Jurkat, Clone E6-1 (cell line): ENCODE data around the gene MYZAP.

Experiments used
- DNase-seq: peaks from one replicate; pipeline ENCODE4 v3.0.0-alpha.2; 2011; ENCODE audit warnings: low read depth, low spot score
- H3K4me3 ChIP-seq: 2 replicates; pipeline ENCODE4 v1.5.1; 2011; ENCODE audit warnings: mild to moderate bottlenecking, low read length, control low read depth, moderate library complexity

The MYZAP gene

DNA sequence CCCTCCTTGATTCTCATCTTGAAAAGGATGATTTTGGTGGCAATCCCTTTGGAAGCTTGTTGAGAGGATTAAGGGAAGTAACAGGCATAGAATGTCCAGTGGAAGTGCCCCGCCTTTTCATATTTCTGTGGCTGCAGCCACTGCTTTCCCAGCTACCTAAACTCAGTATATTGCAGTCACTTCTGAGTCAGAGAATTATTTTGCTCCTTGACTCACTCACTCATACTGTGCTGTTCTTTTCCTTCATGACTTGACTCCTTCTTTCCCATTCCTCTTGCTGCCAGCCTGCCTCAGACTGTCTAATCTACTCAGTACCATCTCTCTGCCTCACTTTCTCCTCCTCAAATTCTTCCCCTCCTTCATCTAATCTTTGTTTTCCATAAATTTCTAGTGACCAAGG, 88.3 kb downstream of the MYZAP start:
- DNase-seq: no peak
- H3K4me3 ChIP-seq: no peak overlapping the region

DNA sequence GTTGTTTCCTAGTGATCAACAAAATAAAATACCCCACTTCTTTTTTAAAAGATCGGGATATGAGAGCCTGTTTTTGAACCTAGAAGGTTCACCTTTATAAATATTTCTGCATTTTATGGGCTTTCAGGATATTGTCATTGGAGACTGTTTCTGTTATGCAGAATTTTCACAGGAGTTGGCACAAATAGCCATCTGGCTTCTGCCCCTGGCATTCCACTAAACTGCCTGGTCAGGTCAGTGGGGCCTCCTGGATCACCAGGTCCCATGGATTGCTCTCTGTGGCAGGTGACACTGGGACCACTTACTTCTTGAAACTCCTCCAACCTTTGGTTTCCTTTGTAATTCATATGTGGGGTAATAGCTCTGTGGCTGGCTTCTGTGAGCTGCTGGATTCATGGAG, 89.3 kb downstream of the MYZAP start:
- H3K4me3 ChIP-seq: no peak overlapping the region
- DNase-seq: no peak

DNA sequence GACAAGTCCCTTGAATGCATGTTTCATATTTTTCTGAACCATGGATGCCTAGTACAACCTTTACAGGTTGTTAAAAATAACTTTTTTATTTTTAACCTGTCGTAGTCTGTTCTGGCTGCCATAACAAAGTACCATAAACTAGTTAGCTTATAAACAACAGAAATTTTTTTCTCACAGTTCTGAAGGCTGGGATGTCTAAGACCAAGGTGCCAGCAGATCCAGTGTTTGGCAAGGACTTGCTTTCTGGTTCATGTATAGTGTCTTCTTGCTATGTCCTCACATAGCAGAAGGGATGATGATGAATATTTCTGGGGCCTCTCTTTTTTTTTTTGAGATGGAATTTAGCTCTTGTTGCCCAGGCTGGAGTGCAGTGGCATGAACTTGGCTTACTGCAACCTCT, 91.8 kb downstream of the MYZAP start:
- DNase-seq: no peak
- H3K4me3 ChIP-seq: no peak overlapping the region

DNA sequence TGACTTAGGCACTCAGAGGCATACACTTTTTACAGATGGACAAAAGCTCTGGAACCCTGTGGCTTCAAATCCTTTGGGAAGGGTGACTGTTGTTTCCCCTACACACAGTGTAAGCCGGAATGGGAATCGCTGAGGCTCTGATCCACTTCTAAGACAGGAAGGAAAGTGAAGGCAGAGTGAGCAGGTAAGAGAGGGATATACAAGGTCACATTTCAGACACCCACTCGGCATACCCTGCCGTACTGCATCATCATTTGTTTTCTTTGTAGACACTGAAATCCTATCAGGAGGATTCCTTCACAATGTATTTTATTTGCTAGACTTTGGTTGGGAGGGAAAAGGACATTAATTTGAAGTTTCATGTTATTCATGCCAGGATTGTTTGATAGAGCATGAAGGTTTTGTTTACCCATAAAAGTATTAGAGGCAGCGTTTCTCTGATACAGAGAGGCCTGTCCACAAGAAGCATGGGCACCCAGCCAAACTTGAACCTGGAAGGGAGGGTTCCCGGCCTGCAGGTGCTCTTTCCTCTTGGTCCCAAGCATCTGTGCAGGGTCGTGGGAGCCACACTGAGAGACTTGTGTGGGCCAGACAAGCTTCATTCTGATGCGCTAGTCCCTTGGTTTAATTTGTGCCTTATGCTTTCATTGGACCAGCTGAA, 92.9 kb downstream of the MYZAP start:
- no peak overlapping the region for H3K4me3 ChIP-seq
- DNase-seq: no peak

DNA sequence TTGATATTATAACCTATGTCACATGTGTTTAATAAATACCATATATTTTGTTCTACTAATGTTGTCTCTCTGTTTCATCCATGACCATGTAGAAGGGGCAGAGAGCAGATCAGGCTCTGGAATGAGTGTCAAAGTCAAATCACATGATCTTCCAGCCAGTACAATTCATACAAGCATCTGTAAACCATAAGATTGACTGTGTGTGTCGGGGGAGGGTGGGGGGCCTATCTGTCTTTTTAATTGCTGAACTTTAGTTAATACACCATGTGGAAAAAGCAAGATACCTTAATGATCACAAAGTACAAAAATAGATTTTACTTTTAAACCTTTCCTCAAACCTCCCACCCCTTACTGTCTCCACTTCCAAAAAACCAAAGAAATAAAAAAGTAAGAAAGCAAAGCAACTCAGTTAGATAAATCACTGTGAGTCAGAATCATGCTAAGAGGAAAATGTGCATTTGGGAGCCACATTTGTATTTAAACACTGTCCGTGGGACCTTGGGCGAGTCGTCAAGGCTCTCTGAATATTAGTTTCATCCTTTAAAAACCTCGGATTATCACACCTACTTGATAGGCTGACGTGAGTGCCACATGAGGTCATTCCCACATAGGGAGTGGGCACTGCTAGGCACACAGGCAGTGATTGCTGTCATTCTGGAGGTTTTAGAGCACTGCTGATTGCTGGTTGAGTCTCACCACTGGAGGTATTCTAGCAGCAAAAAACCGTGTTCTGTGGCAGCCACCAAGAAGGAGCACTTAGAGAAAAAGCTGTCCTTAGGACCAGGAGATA, 93.8 kb downstream of the MYZAP start:
- DNase-seq: no peak
- H3K4me3 ChIP-seq: no peak overlapping the region

DNA sequence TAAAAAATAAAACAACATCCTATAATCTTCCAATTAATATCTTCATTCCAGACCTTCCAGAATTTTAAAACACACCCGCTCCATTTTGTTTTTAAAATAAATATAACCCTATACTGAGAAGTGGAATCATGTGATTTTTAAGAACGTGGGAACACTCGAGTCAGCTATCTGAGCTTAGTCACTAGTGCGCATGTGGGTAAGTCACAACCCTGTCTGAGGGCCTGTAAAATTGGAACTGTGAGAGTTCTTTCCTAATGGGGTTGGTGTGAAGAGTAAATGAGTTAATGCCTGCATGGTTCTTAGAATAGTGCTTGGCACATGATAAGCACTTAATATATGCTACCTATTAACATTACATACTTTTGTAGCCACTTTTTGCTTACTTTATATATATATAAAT, 95.0 kb downstream of the MYZAP start:
- no peak for DNase-seq
- no peak overlapping the region for H3K4me3 ChIP-seq

DNA sequence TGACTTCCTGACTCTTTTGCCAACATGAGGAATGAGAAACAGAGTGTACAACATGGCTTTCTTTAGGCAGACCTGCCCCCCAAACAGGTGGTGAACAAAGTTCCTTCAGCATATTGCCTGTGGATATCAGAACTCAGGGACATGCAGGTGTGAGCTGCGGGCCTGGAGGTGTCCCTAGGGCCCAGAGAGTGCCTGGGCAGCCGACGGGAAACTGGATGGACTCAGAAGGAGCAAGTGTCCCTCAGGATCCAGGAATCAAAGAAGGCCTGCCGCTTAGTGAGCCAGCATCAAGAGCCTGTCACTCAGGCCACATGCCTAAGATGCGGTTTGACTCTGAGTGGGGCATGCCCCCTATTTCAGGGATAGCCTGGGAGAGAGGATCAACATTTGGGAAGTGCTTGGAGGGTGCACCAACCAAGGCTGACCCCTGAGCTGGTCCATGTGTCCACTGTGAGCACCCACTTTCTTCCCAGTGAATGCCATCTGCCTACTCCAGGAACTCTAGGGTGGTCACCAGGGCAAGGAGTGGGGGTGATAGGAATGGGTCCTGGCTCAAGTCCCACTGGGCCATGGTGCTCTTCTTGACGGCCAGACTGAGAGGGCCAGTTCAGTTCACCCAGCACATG, 98.8 kb downstream of the MYZAP start:
- no peak for DNase-seq
- H3K4me3 ChIP-seq: no peak overlapping the region

DNA sequence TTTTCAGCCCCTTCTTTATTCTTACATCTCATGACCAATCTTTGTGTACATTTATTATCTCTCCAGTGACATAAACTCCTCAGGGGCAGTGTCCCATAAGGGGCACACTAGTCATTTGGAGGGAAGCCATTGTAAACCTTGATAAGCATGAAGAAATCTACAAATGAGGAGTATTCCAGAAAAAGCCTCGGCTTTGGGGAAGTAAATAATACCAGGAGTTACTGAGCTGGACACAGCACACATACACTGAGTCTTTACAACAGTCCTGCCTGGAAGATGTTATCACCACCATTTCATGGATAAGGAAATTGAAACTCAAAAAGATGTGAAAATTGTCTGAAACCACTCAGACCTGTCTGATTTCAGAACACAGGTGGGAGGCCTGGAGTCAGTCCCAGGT, 99.4 kb downstream of the MYZAP start:
- no peak for DNase-seq
- H3K4me3 ChIP-seq: no peak overlapping the region

DNA sequence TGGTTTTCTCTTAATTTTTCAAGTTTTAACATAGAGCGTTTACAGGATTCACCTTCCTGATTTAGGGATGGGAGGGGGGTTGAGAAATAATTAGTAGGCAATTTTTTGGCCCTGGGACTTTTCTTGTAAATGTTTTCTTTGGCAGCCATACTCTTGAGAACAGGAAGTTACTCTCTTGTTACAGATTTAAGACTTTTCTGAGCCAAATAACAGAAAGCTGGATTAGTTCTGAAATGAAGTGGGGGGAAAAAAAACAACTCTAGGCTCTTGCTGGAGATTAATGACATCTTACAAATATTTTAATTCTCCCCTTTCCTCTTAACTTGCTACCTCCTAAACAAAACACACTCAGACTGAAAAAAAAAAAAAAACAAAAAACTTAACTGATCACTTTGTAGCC, 101.0 kb downstream of the MYZAP start:
- no peak overlapping the region for H3K4me3 ChIP-seq
- no peak for DNase-seq

DNA sequence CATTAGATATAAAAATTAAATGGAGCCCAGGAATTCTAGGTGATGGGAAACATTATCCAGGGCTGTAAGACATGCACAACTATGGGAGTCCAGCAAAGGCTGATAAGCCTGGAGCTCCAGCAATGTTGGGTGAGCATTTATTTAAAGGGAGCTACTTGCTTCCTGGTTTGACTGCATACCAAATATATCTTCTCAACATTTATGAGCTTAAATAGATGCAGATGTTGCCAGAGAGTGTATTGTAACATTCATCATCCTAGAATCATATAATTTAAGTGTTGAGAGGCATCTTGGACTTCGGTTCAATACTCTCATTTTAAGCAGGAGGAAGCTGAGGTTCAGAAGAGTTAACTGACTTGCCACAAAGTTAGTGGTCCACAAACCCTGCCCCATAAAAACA, 102.6 kb downstream of the MYZAP start:
- DNase-seq: no peak
- no peak overlapping the region for H3K4me3 ChIP-seq

DNA sequence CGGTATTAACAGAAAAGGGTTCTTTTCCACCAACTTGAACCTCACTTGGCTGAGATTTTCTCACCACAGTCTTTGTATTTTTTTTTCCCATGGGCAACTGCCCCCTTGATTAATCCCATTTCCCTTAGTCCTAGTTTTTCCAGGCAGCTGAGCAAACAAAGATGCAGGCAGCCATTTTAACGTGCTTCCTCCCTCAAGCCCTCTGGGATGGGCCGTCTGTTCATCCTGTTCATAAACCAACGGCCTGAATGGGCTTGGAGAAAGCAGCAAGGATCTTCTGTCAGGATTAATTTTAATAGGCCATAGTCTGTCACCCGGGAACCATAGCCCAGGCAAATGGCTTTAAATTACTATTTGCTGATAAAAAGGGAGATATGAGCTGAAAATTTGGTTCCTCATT, 104.4 kb downstream of the MYZAP start:
- H3K4me3 ChIP-seq: no peak overlapping the region
- no peak for DNase-seq

DNA sequence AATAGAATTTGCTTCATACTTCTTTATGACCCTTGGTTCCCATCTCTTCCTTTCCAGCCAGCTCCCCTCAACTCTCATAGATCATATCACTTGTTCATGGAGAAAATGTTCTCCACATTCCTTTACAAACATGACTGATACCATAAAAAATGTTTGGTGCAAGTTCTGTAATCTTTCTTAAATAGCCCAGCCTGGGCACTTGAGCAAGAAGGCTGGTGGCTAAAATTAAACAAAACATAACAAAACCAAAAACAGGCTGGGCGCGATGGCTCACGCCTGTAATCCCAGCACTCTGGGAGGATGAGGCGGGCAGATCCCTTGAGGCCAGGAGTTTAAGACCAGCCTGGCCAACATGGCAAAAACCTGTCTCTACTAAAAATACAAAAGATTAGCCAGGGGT, 105.9 kb downstream of the MYZAP start:
- H3K4me3 ChIP-seq: no peak overlapping the region
- DNase-seq: no peak

DNA sequence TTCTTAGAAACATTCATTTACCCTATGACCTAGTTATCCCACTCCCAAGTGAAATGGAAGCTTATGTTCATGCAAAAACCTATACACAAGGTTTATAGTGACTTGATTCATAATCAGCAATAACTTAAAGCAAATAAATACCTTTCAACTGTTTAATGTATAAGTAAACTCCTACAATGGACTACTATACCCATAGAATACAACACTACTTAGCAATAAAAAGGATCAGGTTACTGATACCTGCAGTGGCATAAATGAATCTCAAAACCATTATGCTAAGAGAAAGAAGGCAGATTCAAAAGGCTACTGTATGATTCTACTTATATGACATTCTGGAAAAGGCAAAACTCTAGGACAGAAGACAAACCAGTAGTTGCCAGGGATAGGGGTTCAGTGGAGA, 106.5 kb downstream of the MYZAP start:
- DNase-seq: no peak

DNA sequence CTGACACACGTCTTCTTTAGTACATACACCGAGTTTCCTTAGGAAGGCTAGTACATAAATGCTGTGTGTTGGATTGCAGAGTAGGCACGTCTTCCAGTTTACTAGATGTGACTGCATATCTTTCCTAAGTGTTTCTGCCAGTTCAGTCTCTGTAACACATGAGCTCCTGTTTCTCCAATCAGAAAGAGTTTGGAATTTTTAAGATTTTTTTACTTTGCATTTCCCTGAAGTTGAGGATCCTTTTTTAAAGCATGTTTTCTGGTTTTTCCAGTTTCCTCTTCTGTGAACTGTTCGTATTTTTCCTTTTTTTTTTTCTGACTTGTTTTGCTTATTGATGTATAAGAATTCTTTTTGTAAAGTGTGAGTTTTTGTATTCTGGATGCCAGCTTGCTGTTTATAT, 107.3 kb downstream of the MYZAP start:
- no peak overlapping the region for H3K4me3 ChIP-seq
- no peak for DNase-seq

More for the DNA sequence above, 106.5 kb downstream of the MYZAP start:
- H3K4me3 ChIP-seq: no peak overlapping the region

DNA sequence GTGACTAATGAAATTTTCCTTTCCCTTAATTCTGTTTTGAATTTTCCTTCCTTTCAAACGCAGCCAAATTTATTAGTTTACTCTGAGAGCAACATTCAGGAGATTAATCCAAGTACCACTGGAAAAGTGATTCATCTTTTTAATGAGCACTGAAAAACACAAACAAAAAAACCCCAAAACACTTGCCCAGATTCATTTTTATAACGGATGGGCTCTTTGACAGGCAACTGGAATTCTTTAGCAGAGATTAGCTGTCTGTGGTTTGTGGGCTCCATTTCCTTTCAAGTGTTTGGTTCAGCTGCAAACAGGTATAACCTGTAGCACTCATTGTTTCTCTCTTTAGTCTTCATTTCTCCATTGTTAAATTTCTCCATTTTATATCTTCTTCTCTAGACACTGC, 111.7 kb downstream of the MYZAP start:
- no peak overlapping the region for H3K4me3 ChIP-seq
- DNase-seq: peak; percentile 82

DNA sequence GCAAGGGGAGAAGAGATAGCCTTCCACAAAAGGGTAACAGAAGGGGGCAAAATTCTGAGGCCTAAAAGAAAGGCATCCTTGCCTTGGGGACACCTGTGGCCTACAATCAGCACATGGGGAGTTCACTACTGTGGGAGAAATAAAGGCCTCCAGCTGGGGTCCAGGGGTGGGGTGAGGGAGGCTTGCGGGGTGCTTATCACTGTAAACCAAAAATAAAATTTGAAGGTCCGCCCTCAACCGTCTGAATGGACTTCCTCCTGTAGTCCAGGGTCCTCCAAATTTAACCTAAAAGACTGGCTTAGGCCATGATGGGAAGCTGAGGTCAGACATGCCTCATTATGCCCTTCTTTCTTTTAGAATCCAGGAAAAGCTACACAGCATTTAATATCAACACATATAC, 112.7 kb downstream of the MYZAP start:
- no peak for DNase-seq
- H3K4me3 ChIP-seq: no peak overlapping the region

DNA sequence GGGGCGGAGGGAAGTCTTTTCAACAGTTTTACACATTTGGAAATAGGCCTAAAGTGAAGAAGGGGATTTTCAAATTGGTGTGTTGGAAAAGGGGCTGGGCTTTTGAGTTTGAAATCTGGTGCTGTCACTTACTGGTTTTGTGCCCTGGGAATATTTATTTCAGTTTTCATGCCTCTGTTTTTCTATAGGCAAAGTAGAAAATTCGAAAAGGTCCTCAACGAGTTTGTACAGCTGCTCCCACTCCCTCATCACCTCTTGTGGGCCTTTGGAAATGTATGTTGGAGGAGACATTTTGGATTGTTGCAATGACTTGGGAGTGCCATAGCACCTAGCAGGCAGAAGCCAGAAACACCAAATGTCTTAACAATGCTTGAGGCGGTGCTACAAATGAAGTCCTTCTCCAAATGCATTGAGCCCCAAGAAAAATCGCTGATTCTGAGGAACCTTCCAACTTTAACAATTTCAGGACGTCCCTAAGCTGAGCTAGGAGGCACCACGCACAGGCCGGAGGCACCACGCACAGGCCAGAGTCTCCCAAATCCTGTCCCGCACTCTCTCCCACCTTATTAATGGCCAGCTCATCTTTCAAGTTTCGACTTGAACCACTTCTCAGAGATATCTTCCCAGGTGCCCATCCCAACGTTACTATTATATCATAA, 114.2 kb downstream of the MYZAP start:
- DNase-seq: no peak
- peak overlapping the region; percentile 93 for H3K4me3 ChIP-seq

DNA sequence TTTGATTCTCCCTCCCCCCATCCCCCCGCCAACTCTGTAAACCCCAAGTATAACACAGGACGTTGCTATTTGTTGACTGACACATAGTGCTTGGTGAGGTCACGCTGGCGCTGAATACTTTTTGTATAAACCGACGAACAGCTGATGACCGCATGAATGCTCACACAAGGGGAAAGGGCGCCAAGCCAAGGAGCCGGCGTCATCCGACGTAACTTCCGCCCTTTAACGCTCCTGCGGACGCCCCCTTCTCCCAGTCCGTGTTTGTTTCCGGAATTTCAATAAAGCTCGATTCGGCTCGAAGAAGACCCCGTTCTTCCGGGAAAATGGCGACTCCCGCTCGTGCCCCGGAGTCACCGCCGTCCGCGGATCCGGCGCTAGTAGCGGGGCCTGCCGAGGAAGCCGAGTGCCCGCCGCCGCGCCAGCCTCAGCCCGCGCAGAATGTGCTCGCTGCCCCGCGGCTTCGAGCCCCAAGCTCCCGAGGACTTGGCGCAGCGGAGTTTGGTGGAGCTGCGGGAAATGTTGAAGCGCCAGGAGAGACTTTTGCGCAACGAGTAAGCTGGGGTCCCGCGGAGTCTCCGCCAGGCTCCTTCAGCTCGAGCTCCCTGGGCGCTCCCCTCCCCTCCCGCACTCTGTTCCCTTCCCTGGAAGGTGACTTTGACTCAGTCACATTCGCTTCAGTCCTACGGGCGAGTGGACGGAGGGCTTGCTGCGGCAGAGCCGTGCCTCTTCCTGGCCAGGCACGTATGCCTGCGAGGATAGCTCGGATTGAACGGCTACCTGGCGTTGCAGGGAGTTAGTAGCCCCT, 114.9 kb downstream of the MYZAP start, which contains the start of gene POLR2M:
POLR2M (plus strand) TSS at position 310 of the 805 bp plus-strand sequence; CDS start at position 439, 129 bp downstream.
- peak; percentile 97 for DNase-seq

DNA sequence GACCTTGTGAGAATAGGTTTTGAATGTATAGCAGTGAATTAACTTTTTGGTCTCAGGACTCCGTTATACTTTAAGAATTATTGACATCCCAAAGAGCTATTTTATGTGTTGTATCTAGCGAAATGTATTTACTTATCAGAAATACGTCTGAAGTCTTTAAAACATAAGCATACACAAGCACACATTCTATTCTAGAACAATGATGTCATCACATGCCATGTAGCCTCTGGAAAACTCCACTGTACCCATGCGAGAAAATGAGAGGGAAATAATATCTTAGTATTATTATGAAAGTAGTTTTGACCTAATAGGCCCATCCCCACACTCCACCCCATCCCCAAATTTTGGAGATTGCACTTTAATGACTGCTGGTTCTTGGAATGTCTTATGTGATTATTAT, 116.3 kb downstream of the MYZAP start:
- no peak overlapping the region; the same call in 1 of the 2 replicates for H3K4me3 ChIP-seq

More for the DNA sequence above, 114.9 kb downstream of the MYZAP start, which contains the start of gene POLR2M:
- H3K4me3 ChIP-seq: peak within 1 kb of the TSS; percentile 93

More for the DNA sequence above, 116.3 kb downstream of the MYZAP start:
- no peak for DNase-seq
